IPS DF 6.9 (cell line): ENCODE data around the gene C2CD5.
"Not testable (repeated sequence)": the region's sequence is repeated elsewhere in the genome, so short reads cannot be mapped to it uniquely, and the experiment has no call there.

Experiments
- DNase-seq: peaks from one replicate; pipeline ENCODE4 v3.0.0-alpha.2; 2013; ENCODE audit warnings: low read depth, low spot score
- H3K27ac ChIP-seq: one replicate; pipeline ENCODE4 v1.5.1; 2013; ENCODE audit warnings: low read length, control low read depth
- H3K27me3 ChIP-seq: 2 replicates; pipeline ENCODE4 v1.6.1; 2013; ENCODE audit warnings: mild to moderate bottlenecking, low read length; ENCODE audit not compliant: control insufficient read depth, insufficient read depth
- H3K36me3 ChIP-seq: 2 replicates; pipeline ENCODE4 v1.6.1; 2013; ENCODE audit warnings: low read length; ENCODE audit not compliant: control insufficient read depth, insufficient read depth
- H3K4me1 ChIP-seq: 2 replicates; pipeline ENCODE4 v1.6.1; 2013; ENCODE audit warnings: low read length; ENCODE audit not compliant: control insufficient read depth, insufficient read depth
- H3K4me3 ChIP-seq: 2 replicates; pipeline ENCODE4 v1.5.1; 2013; ENCODE audit warnings: mild to moderate bottlenecking, low read length
- H3K9me3 ChIP-seq: 2 replicates; pipeline ENCODE4 v1.6.1; 2013; ENCODE audit warnings: low read length, inconsistent platforms; ENCODE audit not compliant: control insufficient read depth, insufficient read depth
- WGBS: extraction: QIAGEN DNeasy Blood & Tissue Kit; methylation state at CpG from one replicate; pipeline ENCODE4 v1.1.7; 2013; ENCODE audit warnings: mixed read lengths, missing lambda C conversion rate; ENCODE audit not compliant: insufficient read length, insufficient coverage; 5-methylcytosine and 5-hydroxymethylcytosine counted together

The C2CD5 gene

GRCh38 chr12:22569253-22569652 lies 24.9 kb upstream of the C2CD5 start:
- H3K36me3 ChIP-seq: no peaks in the 10 kb centered on the region
- no peak overlapping the region for H3K4me3 ChIP-seq
- no peak for DNase-seq
- no peak overlapping the region for H3K27ac ChIP-seq
- H3K27me3 ChIP-seq: no peaks in the 10 kb centered on the region
- H3K4me1 ChIP-seq: no peaks in the 10 kb centered on the region
- no peaks in the 10 kb centered on the region for H3K9me3 ChIP-seq

GRCh38 chr12:22562036-22563028 lies 18.0 kb upstream of the C2CD5 start:
- Histone ChIP-seq H3K27ac (no peak overlapping the region), H3K27me3 (no peaks in the 10 kb centered on the region), H3K4me1 (no peaks in the 10 kb centered on the region), H3K9me3 (no peaks in the 10 kb centered on the region), H3K4me3 (no peak overlapping the region), H3K36me3 (no peaks in the 10 kb centered on the region)
- DNase-seq: no peak
- no CpG with 5 or more reads among the region's 4 CpGs for WGBS

- H3K36me3 ChIP-seq, H3K27me3 ChIP-seq, H3K4me1 ChIP-seq, H3K9me3 ChIP-seq, H3K4me3 ChIP-seq, H3K27ac ChIP-seq, DNase-seq: not testable (repeated sequence)
- no CpG with 5 or more reads among the region's 4 CpGs for WGBS
Measured at GRCh38 chr12:22554750-22555149, 10.4 kb upstream of the C2CD5 start.

GRCh38 chr12:22551624-22552023 lies 7.3 kb upstream of the C2CD5 start:
- H3K27ac ChIP-seq: no peak overlapping the region
- no peak overlapping the region for H3K4me3 ChIP-seq
- DNase-seq: no peak
- no peaks in the 10 kb centered on the region for H3K27me3 ChIP-seq
- H3K4me1 ChIP-seq: no peaks in the 10 kb centered on the region
- H3K36me3 ChIP-seq: no peaks in the 10 kb centered on the region
- no peaks in the 10 kb centered on the region for H3K9me3 ChIP-seq

- Histone ChIP-seq H3K9me3 (no peaks in the 10 kb centered on the region), H3K27ac (no peak overlapping the region), H3K27me3 (no peaks in the 10 kb centered on the region), H3K4me3 (no peak overlapping the region), H3K4me1 (0 out of 2 replicates have a peak, but pooled peaks cover 1% of the 10 kb centered on the region), H3K36me3 (no peaks in the 10 kb centered on the region)
- WGBS: no CpG with 5 or more reads among the region's 6 CpGs
- no peak for DNase-seq
Measured at GRCh38 chr12:22545255-22545654, 913 bp upstream of the C2CD5 start.

GRCh38 chr12:22543246-22544037 lies 900 bp downstream of the C2CD5 start:
- no CpG with 5 or more reads among the region's 28 CpGs for WGBS
- H3K36me3 ChIP-seq: no peaks in the 10 kb centered on the region
- H3K27ac ChIP-seq: no peak overlapping the region
- H3K27me3 ChIP-seq: no peaks in the 10 kb centered on the region
- 0 out of 2 replicates have a peak, but pooled peaks cover 1% of the 10 kb centered on the region for H3K4me1 ChIP-seq
- H3K9me3 ChIP-seq: no peaks in the 10 kb centered on the region
- no peak for DNase-seq
- H3K4me3 ChIP-seq: peak overlapping the region; percentile 95

- Histone ChIP-seq H3K4me3 (no peak overlapping the region), H3K27ac (no peak overlapping the region), H3K9me3 (no peaks in the 10 kb centered on the region), H3K27me3 (no peaks in the 10 kb centered on the region), H3K36me3 (no peaks in the 10 kb centered on the region), H3K4me1 (0 out of 2 replicates have a peak, but pooled peaks cover 1% of the 10 kb centered on the region)
- DNase-seq: no peak
- 100% methylated on average over 3 of the region's 5 CpGs for WGBS
Measured at GRCh38 chr12:22541496-22542155, 2.7 kb downstream of the C2CD5 start.

- no peaks in the 10 kb centered on the region for H3K27me3 ChIP-seq
- no peaks in the 10 kb centered on the region for H3K4me1 ChIP-seq
- no peaks in the 10 kb centered on the region for H3K9me3 ChIP-seq
- DNase-seq: no peak
- no peak overlapping the region for H3K27ac ChIP-seq
- H3K36me3 ChIP-seq: no peaks in the 10 kb centered on the region
- no peak overlapping the region for H3K4me3 ChIP-seq
Measured at GRCh38 chr12:22539055-22539454, 5.3 kb downstream of the C2CD5 start.

GRCh38 chr12:22538311-22538710 lies 6.0 kb downstream of the C2CD5 start:
- DNase-seq: no peak
- Histone ChIP-seq H3K27ac (no peak overlapping the region), H3K4me1 (no peaks in the 10 kb centered on the region), H3K36me3 (no peaks in the 10 kb centered on the region; the same call in 1 of the 2 replicates), H3K27me3 (no peaks in the 10 kb centered on the region), H3K4me3 (no peak overlapping the region), H3K9me3 (no peaks in the 10 kb centered on the region)
- no CpG with 5 or more reads among the region's 4 CpGs for WGBS

GRCh38 chr12:22536971-22537544 lies 7.3 kb downstream of the C2CD5 start:
- WGBS: no CpG with 5 or more reads among the region's 3 CpGs
- no peak for DNase-seq
- H3K9me3 ChIP-seq: no peaks in the 10 kb centered on the region
- H3K27me3 ChIP-seq: no peaks in the 10 kb centered on the region
- H3K4me1 ChIP-seq: no peaks in the 10 kb centered on the region
- no peaks in the 10 kb centered on the region; the same call in 1 of the 2 replicates for H3K36me3 ChIP-seq
- no peak overlapping the region for H3K4me3 ChIP-seq
- no peak overlapping the region for H3K27ac ChIP-seq
